22Rv1 (cell line): Measurements from ENCODE around the gene SLC38A4.

ENCODE experiments used
- ZFX ChIP-seq: fragments of 450-650 bp; IDR thresholded peaks from 2 replicates; pipeline ENCODE4 v1.6.1; 2017; ENCODE audit warnings: antibody characterized with exemption, borderline replicate concordance
- TF ChIP-seq, protein P1 (sequence below): fragments of 450-650 bp; IDR thresholded peaks from 2 replicates; pipeline ENCODE4 v1.5.1; 2017; ENCODE audit warnings: mild to moderate bottlenecking

DNA sequence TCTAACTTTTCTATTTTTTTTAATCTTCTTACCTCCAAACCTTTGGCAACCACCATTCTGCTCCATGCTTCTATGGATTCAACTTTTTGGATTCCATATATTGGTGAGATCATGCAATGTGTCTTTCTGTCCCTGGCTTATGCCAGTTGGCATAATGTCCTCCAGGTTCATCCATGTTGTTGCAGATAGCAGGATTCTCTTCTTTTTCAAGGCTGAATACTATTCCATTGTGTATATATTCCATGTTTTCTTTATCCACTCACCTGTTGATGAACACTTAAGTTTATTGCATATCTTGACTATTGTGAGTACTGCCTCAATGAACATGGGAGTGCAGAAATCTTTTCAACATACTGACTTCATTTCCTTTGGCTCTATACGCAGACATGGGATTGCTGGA lies 21.2 kb upstream of the SLC38A4 start:
- TF ChIP-seq, protein P1, sequence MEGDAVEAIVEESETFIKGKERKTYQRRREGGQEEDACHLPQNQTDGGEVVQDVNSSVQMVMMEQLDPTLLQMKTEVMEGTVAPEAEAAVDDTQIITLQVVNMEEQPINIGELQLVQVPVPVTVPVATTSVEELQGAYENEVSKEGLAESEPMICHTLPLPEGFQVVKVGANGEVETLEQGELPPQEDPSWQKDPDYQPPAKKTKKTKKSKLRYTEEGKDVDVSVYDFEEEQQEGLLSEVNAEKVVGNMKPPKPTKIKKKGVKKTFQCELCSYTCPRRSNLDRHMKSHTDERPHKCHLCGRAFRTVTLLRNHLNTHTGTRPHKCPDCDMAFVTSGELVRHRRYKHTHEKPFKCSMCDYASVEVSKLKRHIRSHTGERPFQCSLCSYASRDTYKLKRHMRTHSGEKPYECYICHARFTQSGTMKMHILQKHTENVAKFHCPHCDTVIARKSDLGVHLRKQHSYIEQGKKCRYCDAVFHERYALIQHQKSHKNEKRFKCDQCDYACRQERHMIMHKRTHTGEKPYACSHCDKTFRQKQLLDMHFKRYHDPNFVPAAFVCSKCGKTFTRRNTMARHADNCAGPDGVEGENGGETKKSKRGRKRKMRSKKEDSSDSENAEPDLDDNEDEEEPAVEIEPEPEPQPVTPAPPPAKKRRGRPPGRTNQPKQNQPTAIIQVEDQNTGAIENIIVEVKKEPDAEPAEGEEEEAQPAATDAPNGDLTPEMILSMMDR: no peak
- no peak for TF ChIP-seq ZFX
